Dermis microvascular lymphatic vessel endothelial cell (primary cell): ENCODE measurements around the gene TNIK. TPM values are rescaled to one million over a fixed set of nuclear protein-coding genes. Genes with fewer than 3 reads are reported as not detected.

Experiments
- DNase-seq, 2 donors: peaks; one replicate each; pipeline versions ENCODE4 v3.0.0 to v3.0.0-alpha.2; 2010; ENCODE audit warnings: low read depth in 2 of 2
- total RNA-seq: library from RNA; depleted of rRNA; stranded (reverse); fragments of >200 nt; gene quantifications from 2 replicates; pipeline ENCODE4 v1.2.1, GENCODE V29; 2014

The TNIK gene
- total RNA-seq, 1 donor from 2014 or later, result 18.9 TPM

GRCh38 chr3:171364500-171364899 is 95.7 kb downstream of the TNIK start:
- DNase-seq, result no peak

GRCh38 chr3:171363202-171363601 is 97.0 kb downstream of the TNIK start:
- no peak for DNase-seq

- no peak for DNase-seq
Observed at GRCh38 chr3:171362575-171362974, 97.6 kb downstream of the TNIK start.

- DNase-seq, result no peak
Observed at GRCh38 chr3:171358881-171359198, 101.4 kb downstream of the TNIK start.

- DNase-seq, result peak in 1 of 2 donors; percentile 70
Observed at GRCh38 chr3:171358181-171358880, 101.9 kb downstream of the TNIK start.

GRCh38 chr3:171357721-171358120 is 102.5 kb downstream of the TNIK start:
- peak; percentile 69 to 77 for DNase-seq

- DNase-seq, result peak in 1 of 2 donors; percentile 47
Observed at GRCh38 chr3:171356251-171356650, 104.0 kb downstream of the TNIK start.

GRCh38 chr3:171354706-171355582 is 105.3 kb downstream of the TNIK start:
- DNase-seq, result no peak

GRCh38 chr3:171354049-171354705 is 106.0 kb downstream of the TNIK start:
- no peak for DNase-seq

- DNase-seq, result no peak
Observed at GRCh38 chr3:171353423-171353822, 106.8 kb downstream of the TNIK start.

- DNase-seq, result no peak
Observed at GRCh38 chr3:171352387-171352935, 107.7 kb downstream of the TNIK start.

- peak in 1 of 2 donors; percentile 58 for DNase-seq
Observed at GRCh38 chr3:171351676-171352075, 108.5 kb downstream of the TNIK start.

GRCh38 chr3:171350364-171350763 is 109.8 kb downstream of the TNIK start:
- no peak for DNase-seq

- peak in 1 of 2 donors; percentile 60 for DNase-seq
Observed at GRCh38 chr3:171349392-171349791, 110.8 kb downstream of the TNIK start.

GRCh38 chr3:171348121-171348520 is 112.1 kb downstream of the TNIK start:
- DNase-seq, result peak in 1 of 2 donors; percentile 23

GRCh38 chr3:171347301-171348039 is 112.7 kb downstream of the TNIK start:
- DNase-seq, result peak in 1 of 2 donors; percentile 73

- DNase-seq, result peak in 1 of 2 donors; percentile 48
Observed at GRCh38 chr3:171346582-171347300, 113.5 kb downstream of the TNIK start.

GRCh38 chr3:171346019-171346418 is 114.2 kb downstream of the TNIK start:
- no peak for DNase-seq

- peak in 1 of 2 donors; percentile 20 for DNase-seq
Observed at GRCh38 chr3:171345107-171345843, 114.9 kb downstream of the TNIK start.

GRCh38 chr3:171343693-171344092 is 116.5 kb downstream of the TNIK start:
- DNase-seq, result no peak
